Duodenal mucosa (tissue), 2 donors: ENCODE results near the gene RHBDL2.
"Not testable (repeated sequence)": the region's sequence is repeated elsewhere in the genome, so short reads cannot be mapped to it uniquely, and the experiment has no call there.

ENCODE experiments used
- H3K27ac ChIP-seq: one replicate; pipeline ENCODE4 v1.7.0; 2013; ENCODE audit warnings: low read depth, low read length
- H3K27me3 ChIP-seq, 2 donors: one replicate each; pipeline ENCODE4 v1.7.0; 2013; ENCODE audit warnings: low read length in 2 of 2, control low read depth in 1 of 2; ENCODE audit not compliant: insufficient read depth in 2 of 2, control insufficient read depth in 1 of 2
- H3K36me3 ChIP-seq, 2 donors: one replicate each; pipeline ENCODE4 v1.7.0; 2013; ENCODE audit warnings: low read length in 2 of 2, control low read depth in 1 of 2; ENCODE audit not compliant: insufficient read depth in 2 of 2, control insufficient read depth in 1 of 2
- H3K4me1 ChIP-seq, 2 donors: one replicate each; pipeline ENCODE4 v1.7.0; 2013; ENCODE audit warnings: low read length in 2 of 2, control low read depth in 1 of 2; ENCODE audit not compliant: insufficient read depth in 2 of 2, control insufficient read depth in 1 of 2
- H3K4me3 ChIP-seq, 2 donors: one replicate each; pipeline ENCODE4 v1.7.0; 2013; ENCODE audit warnings: low read length in 2 of 2, low read depth in 1 of 2
- H3K9ac ChIP-seq, 2 donors: one replicate each; pipeline ENCODE4 v1.7.0; 2013; ENCODE audit warnings: low read length in 2 of 2, low read depth in 1 of 2
- H3K9me3 ChIP-seq, 2 donors: one replicate each; pipeline ENCODE4 v1.7.0; 2013; ENCODE audit warnings: low read length in 2 of 2, control low read depth in 1 of 2; ENCODE audit not compliant: control insufficient read depth in 1 of 2

Gene RHBDL2

GRCh38 chr1:38860454-38860795, 81.2 kb downstream of the RHBDL2 start:
- peaks cover 16 to 30% of the 10 kb centered on the region in 2 donors for H3K4me1 ChIP-seq
- no peak overlapping the region for H3K27ac ChIP-seq
- H3K36me3 ChIP-seq, result peaks cover under 1 to 20% of the 10 kb centered on the region in 2 donors

GRCh38 chr1:38859561-38860453, 81.8 kb downstream of the RHBDL2 start, which contains the start of gene RRAGC:
RRAGC (minus strand) TSS chr1:38859772; CDS start chr1:38859646, 126 bp downstream.
- H3K9me3 ChIP-seq, result no peaks in the 10 kb centered on the region
- H3K4me3 ChIP-seq, result peak within 1 kb of the TSS; percentile 88 to 98
- H3K27me3 ChIP-seq, result no peaks in the 10 kb centered on the region
- peaks cover 16 to 30% of the 10 kb centered on the region in 2 donors for H3K4me1 ChIP-seq
- H3K27ac ChIP-seq, result peak within 1 kb of the TSS; percentile 82
- peaks cover 5 to 25% of the 10 kb centered on the region in 2 donors for H3K36me3 ChIP-seq
- H3K9ac ChIP-seq, result peak within 1 kb of the TSS; percentile 76 to 86

More at GRCh38 chr1:38860454-38860795, 81.2 kb downstream of the RHBDL2 start:
- H3K9ac ChIP-seq, result peak overlapping the region; percentile 71 to 86
- peak overlapping the region; percentile 86 to 98 for H3K4me3 ChIP-seq
- H3K9me3 ChIP-seq, result no peaks in the 10 kb centered on the region
- no peaks in the 10 kb centered on the region for H3K27me3 ChIP-seq

DNA sequence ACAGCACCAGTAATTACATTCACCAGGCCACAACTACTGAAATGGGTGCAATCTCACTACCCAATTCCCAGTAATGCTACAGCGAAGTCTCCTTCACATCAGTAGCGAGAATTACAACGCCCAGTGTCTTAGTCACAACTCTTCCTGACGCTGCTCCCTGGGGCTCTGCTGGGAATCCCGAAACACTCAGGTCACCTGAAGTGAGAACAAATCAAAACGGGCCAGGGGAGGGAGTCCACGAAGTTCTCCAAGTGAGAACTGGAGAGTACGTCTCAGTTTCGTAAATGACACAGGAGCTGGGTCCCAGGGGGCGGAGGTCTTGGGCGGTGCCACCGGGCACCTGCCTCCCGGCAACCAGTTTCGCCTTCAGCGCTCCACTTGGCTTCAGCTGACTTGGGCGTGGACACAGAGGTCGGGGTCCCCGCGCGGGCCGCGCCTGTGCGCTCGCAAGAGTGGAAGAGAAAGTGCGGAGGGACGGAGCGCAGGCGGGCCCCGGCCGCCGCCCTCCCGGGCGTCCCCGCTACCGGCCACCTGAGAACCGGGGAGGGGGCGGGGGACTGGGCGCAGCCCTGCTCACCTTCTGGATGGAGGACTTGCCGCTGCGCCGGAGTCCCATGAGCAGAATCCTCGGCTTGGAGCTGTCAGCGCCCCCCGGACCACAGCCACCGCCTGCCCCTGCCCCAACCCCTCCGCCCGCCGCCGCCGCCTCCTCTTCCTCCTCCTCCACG, 82.6 kb downstream of the RHBDL2 start:
- Histone ChIP-seq H3K9me3 (no peaks in the 10 kb centered on the region), H3K36me3 (peaks cover 5 to 22% of the 10 kb centered on the region in 2 donors), H3K27me3 (no peaks in the 10 kb centered on the region), H3K4me3 (peak overlapping the region; percentile 88 to 94), H3K9ac (peak overlapping the region; percentile 67 to 76), H3K27ac (peak overlapping the region; percentile 82), H3K4me1 (peaks cover 16 to 30% of the 10 kb centered on the region in 2 donors)

DNA sequence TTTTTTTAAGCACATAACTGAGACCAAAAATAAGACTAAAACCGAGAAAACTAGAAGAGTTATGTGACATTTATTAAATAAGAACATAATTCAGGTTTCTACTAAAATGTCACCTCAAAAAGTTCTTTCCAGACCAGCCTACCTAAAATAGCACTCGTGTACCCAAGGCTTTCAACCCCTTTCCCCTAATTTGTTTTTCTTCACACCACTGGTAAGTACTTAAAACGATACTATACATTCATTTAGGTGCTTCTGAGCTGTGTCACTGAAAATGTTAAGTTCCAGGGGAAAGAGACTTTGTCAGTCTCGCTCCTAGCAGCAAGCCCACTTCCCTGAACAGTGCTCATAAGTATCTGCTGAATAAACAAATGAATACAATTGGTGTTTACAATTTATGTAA, 88.8 kb downstream of the RHBDL2 start:
- Histone ChIP-seq H3K9ac (no peak overlapping the region), H3K27ac (no peak overlapping the region), H3K4me1 (peaks cover 3 to 10% of the 10 kb centered on the region in 2 donors), H3K4me3 (no peak overlapping the region), H3K36me3 (peaks cover 12 to 56% of the 10 kb centered on the region in 2 donors), H3K9me3 (no peaks in the 10 kb centered on the region), H3K27me3 (no peaks in the 10 kb centered on the region)

DNA sequence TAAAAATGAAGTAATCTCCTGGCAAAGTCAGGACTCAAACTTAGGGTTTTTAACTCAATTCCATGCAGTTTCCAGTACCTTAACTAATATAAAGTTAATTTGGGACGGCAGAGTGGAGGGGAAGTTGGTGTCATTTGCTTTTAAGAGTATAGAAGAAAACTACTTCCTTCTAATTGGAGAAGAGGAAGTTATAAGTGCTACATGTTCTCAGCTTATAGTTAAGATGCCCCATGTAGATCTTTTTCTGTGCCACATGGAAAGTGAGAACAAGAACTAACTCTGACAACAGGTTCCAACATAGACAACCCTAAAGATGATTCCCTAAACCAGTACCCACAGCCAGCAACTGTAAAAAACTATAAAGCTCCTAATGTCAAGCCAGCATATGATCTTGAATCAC, 93.6 kb downstream of the RHBDL2 start:
- H3K27ac ChIP-seq, result no peak overlapping the region
- no peaks in the 10 kb centered on the region for H3K27me3 ChIP-seq
- no peak overlapping the region for H3K9ac ChIP-seq
- no peak overlapping the region for H3K4me3 ChIP-seq
- H3K4me1 ChIP-seq, result peaks cover 0 to 3% of the 10 kb centered on the region in 2 donors
- H3K9me3 ChIP-seq, result no peaks in the 10 kb centered on the region
- H3K36me3 ChIP-seq, result peaks cover 8 to 67% of the 10 kb centered on the region in 2 donors

DNA sequence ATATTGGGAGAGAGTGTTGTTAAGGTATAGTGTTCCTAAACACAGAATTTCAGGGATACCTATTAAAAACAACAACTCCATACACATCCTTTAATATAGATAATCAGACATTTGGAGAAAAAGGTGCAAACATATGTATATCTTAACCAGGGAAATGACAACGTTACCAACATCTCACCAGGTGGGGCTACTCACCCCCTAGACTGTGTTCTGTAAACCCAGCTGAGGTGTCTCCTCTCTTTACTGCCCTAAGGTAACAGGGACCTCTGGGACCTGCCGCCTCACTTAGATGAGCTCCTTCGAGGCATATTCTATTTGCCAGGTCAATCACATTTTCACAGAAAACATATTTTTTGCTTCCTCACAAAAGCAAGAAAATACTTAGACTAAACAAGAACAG, 95.4 kb downstream of the RHBDL2 start:
- H3K27me3 ChIP-seq, result no peaks in the 10 kb centered on the region
- H3K27ac ChIP-seq, result no peak overlapping the region
- H3K9ac ChIP-seq, result no peak overlapping the region
- H3K4me1 ChIP-seq, result no peaks in the 10 kb centered on the region
- no peaks in the 10 kb centered on the region for H3K9me3 ChIP-seq
- no peak overlapping the region for H3K4me3 ChIP-seq
- H3K36me3 ChIP-seq, result peaks cover 5 to 61% of the 10 kb centered on the region in 2 donors

DNA sequence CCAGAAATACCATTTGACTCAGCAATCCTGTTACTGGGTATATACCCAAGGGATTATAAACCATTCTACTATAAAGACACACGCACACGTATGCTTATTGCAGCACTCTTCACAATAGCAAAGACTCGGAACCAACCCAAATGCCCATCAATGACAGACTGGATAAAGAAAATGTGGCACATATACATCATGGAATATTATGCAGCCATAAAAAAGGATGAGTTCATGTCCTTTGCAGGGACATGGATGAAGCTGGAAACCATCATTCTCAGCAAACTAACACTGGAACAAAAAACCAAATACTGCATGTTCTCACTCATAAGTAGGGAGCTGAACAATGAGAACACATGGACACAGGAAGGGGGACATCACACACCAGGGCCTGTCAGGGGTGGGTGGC, 96.5 kb downstream of the RHBDL2 start:
- H3K4me3 ChIP-seq, H3K9me3 ChIP-seq, H3K9ac ChIP-seq, H3K27ac ChIP-seq, H3K4me1 ChIP-seq, H3K27me3 ChIP-seq: not testable (repeated sequence)
- H3K36me3 ChIP-seq, result peaks cover 0 to 60% of the 10 kb centered on the region in 2 donors

GRCh38 chr1:38840281-38840680, 101.3 kb downstream of the RHBDL2 start:
- Histone ChIP-seq H3K4me3 (no peak overlapping the region), H3K9me3 (no peaks in the 10 kb centered on the region), H3K36me3 (peaks cover 14 to 50% of the 10 kb centered on the region in 2 donors), H3K9ac (no peak overlapping the region), H3K27ac (no peak overlapping the region), H3K27me3 (no peaks in the 10 kb centered on the region), H3K4me1 (no peaks in the 10 kb centered on the region)

DNA sequence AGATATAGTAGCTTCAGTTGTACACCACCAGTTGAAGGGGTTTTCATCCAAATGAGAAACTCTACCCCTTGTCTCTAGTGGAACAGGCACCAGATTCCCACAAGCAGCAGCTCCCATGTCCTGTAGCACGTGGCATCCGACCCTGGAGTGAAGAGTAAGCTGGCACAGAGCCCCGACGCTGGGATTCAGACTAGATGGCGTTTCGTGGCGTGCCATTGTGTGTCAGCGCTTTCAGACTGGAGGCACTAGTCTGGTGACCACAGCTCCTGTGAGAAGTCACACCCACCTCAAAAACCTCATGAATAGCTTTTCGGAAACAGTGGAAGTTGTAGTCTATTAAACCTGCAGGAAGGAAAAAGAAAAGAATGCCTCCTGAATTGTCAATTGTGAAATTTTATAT, 102.3 kb downstream of the RHBDL2 start:
- Histone ChIP-seq H3K36me3 (peaks cover 14 to 43% of the 10 kb centered on the region in 2 donors), H3K27me3 (no peaks in the 10 kb centered on the region), H3K4me1 (no peaks in the 10 kb centered on the region), H3K9ac (no peak overlapping the region), H3K4me3 (no peak overlapping the region), H3K9me3 (no peaks in the 10 kb centered on the region), H3K27ac (no peak overlapping the region)

DNA sequence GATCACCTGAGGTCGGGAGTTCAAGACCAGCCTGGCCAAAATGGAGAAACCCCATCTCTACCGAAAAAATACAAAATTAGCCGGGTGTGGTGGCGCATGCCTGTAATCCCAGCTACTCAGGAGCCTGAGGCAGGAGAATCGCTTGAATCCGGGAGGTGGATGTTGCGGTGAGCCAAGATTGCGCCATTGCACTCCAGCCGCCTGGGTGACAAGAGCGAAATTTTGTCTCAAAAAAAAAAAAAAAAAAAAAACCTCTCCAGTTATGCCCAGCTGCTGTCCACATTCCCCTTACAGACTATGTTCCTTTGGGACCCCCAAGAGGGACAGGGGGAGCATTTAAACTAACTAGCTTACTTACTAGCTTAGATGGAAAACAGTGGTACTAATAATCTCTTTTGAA, 105.3 kb downstream of the RHBDL2 start:
- H3K27me3 ChIP-seq, H3K9ac ChIP-seq, H3K4me1 ChIP-seq, H3K4me3 ChIP-seq, H3K27ac ChIP-seq, H3K9me3 ChIP-seq: not testable (repeated sequence)
- peaks cover 14 to 32% of the 10 kb centered on the region in 2 donors for H3K36me3 ChIP-seq
